Osteoblast (primary cell): ENCODE measurements around the gene CCT7. TPM values are rescaled to one million over a fixed set of nuclear protein-coding genes. Genes with fewer than 3 reads are reported as not detected.

Experiments
- DNase-seq: peaks from one replicate; pipeline ENCODE4 v3.0.0; 2011; ENCODE audit warnings: low spot score, mixed read lengths; ENCODE audit not compliant: insufficient read length; ENCODE audit errors: missing footprints
- H2AFZ ChIP-seq: 2 replicates; pipeline ENCODE4 v1.6.0; 2011; ENCODE audit warnings: mild to moderate bottlenecking, low read length
- H3K27ac ChIP-seq: 2 replicates; pipeline ENCODE4 v1.5.1; 2011; ENCODE audit warnings: mild to moderate bottlenecking, low read depth, low read length, moderate library complexity
- H3K27me3 ChIP-seq: 2 replicates; pipeline ENCODE4 v1.6.0; 2012; ENCODE audit warnings: mild to moderate bottlenecking, control low read depth, inconsistent platforms, low read length, moderate library complexity; ENCODE audit not compliant: insufficient read depth
- H3K36me3 ChIP-seq: 2 replicates; pipeline ENCODE4 v1.5.1; 2011; ENCODE audit warnings: mild to moderate bottlenecking, low read length, control low read depth, moderate library complexity; ENCODE audit not compliant: insufficient read depth
- H3K4me1 ChIP-seq: 2 replicates; pipeline ENCODE4 v1.5.1; 2011; ENCODE audit warnings: mild to moderate bottlenecking, low read length, control low read depth, moderate library complexity; ENCODE audit not compliant: insufficient read depth
- H3K4me2 ChIP-seq: 2 replicates; pipeline ENCODE4 v1.6.0; 2011; ENCODE audit warnings: mild to moderate bottlenecking, low read length; ENCODE audit not compliant: insufficient read depth
- H3K4me3 ChIP-seq: fragments of 200-600 bp; sonication (generic); 3 replicates; pipeline ENCODE4 v1.5.1; 2012; ENCODE audit warnings: mild to moderate bottlenecking, low read length, inconsistent platforms; ENCODE audit not compliant: insufficient read depth
- H3K79me2 ChIP-seq: 2 replicates; pipeline ENCODE4 v1.6.0; 2012; ENCODE audit warnings: mild to moderate bottlenecking, low read length, control low read depth, inconsistent platforms; ENCODE audit not compliant: insufficient read depth
- H3K9me3 ChIP-seq: 2 replicates; pipeline ENCODE4 v1.5.1; 2011; ENCODE audit warnings: low read depth, low read length, control low read depth
- H4K20me1 ChIP-seq: 2 replicates; pipeline ENCODE4 v1.6.0; 2012; ENCODE audit warnings: mild to moderate bottlenecking, low read length, control low read depth; ENCODE audit not compliant: insufficient read depth
- CTCF ChIP-seq: IDR thresholded peaks from 2 replicates; pipeline ENCODE4 v1.5.1; 2011; ENCODE audit warnings: mild to moderate bottlenecking, low read depth, low read length, moderate library complexity; ENCODE audit errors: extremely low read depth
- total RNA-seq: library from RNA; depleted of rRNA; stranded (reverse); fragments of >200 nt; gene quantifications from 2 replicates; pipeline ENCODE4 v1.2.3, GENCODE V29; 2012

Gene CCT7
- total RNA-seq, 1 donor, result 200 TPM

GRCh38 chr2:73258913-73259215 lies 24.8 kb downstream of the CCT7 start:
- DNase-seq, result no peak
- peaks cover 13% of the 10 kb centered on the region for H4K20me1 ChIP-seq
- peaks cover 10% of the 10 kb centered on the region for H3K36me3 ChIP-seq
- H2AFZ ChIP-seq, result no peak overlapping the region
- H3K79me2 ChIP-seq, result no peaks in the 10 kb centered on the region
- no peak overlapping the region for H3K4me2 ChIP-seq
- no peak overlapping the region for H3K4me3 ChIP-seq
- TF ChIP-seq CTCF, result no peak
- no peaks in the 10 kb centered on the region for H3K9me3 ChIP-seq
- H3K27ac ChIP-seq, result no peak overlapping the region
- H3K27me3 ChIP-seq, result no peaks in the 10 kb centered on the region
- H3K4me1 ChIP-seq, result no peaks in the 10 kb centered on the region

DNA sequence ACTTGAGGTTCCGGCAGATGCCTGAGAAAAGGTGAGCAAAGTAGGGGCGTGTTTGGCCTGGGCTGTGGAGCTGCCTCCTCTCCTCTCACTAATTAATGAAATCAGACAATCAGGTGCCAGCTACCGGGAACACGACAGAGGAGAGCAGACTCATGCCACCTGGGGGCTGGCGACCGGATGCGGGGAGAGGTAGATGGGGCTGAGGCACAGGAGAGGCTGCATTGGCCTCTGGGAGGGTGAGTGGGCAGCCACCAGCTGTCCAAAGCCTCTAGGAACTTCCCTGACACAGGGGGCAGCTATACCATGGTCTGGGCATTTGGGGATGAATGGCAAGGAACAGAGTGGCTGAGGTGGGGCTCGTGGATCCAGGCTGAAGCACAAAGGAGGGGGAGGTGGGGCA lies 25.2 kb downstream of the CCT7 start:
- H3K9me3 ChIP-seq, result no peaks in the 10 kb centered on the region
- H4K20me1 ChIP-seq, result peaks cover 9% of the 10 kb centered on the region
- H3K4me2 ChIP-seq, result no peak overlapping the region
- no peaks in the 10 kb centered on the region for H3K4me1 ChIP-seq
- no peaks in the 10 kb centered on the region for H3K79me2 ChIP-seq
- H3K36me3 ChIP-seq, result peaks cover 6% of the 10 kb centered on the region
- no peak overlapping the region for H3K27ac ChIP-seq
- no peak overlapping the region for H3K4me3 ChIP-seq
- TF ChIP-seq CTCF, result no peak
- H2AFZ ChIP-seq, result no peak overlapping the region
- H3K27me3 ChIP-seq, result no peaks in the 10 kb centered on the region
- DNase-seq, result peak; percentile 36

DNA sequence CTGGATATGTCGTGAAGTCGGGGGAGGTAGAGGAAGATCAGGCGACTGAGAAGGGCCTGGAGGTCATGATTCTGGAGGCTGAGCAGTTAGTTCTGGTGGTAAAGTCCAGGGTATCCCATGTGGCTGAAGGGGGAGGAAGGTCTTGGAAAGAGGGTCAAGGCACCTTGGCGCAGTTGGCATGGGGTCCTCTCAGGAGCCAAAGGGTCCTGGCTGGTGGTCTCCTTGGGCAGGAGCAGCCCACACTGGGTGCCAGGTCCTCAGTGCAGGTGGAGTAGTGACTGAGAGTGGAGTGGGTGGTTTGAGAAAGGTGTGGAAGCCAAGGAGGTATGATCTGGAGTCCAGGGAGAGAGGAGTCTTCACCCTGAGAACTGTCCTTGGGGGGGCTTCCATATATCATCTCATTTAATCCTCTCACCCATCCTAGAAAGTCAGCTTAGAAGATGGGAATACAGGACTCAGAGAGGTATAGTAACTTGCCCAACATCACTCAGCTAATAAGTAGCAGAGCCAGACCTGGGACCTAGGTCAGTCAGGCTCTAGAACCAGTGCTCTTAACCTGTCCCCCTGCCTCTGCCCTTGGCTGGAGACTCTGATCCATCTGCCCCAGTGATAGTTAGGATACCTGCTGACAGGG lies 25.7 kb downstream of the CCT7 start:
- no peaks in the 10 kb centered on the region for H3K4me1 ChIP-seq
- H3K79me2 ChIP-seq, result no peaks in the 10 kb centered on the region

More for the DNA sequence above, 25.7 kb downstream of the CCT7 start:
- Histone ChIP-seq H3K36me3 (peaks cover under 1% of the 10 kb centered on the region), H3K9me3 (no peaks in the 10 kb centered on the region), H3K4me3 (no peak overlapping the region), H3K4me2 (no peak overlapping the region), H2AFZ (no peak overlapping the region), H4K20me1 (peaks cover 4% of the 10 kb centered on the region), H3K27ac (no peak overlapping the region), H3K27me3 (no peaks in the 10 kb centered on the region)
- no peak for TF ChIP-seq CTCF
- peak; percentile 80 for DNase-seq
